ENCODE data around the gene BFSP1.

The BFSP1 gene

GRCh38 chr20:17480696-17481095 lies 50.5 kb downstream of the BFSP1 start:
- H3K4me3 ChIP-seq (ENCODE audit: control insufficient read depth, low read depth, low read length) = no peak overlapping the region
- no peak for DNase-seq (ENCODE audit: low read depth)
- TF ChIP-seq CTCF (IDR thresholded peaks at IDR 0.05; ENCODE audit: control insufficient read depth, insufficient read depth, low read depth, low read length, missing control alignments) = no peak

- DNase-seq (ENCODE audit: low read depth) = no peak
- no peak overlapping the region for H3K4me3 ChIP-seq (ENCODE audit: control insufficient read depth, low read depth, low read length)
- no peak for TF ChIP-seq CTCF (IDR thresholded peaks at IDR 0.05; ENCODE audit: control insufficient read depth, insufficient read depth, low read depth, low read length, missing control alignments)
These were observed 52.0 kb downstream of the BFSP1 start for GRCh38 chr20:17479063-17479657.

- TF ChIP-seq CTCF (IDR thresholded peaks at IDR 0.05; ENCODE audit: control insufficient read depth, insufficient read depth, low read depth, low read length, missing control alignments) = no peak
- H3K4me3 ChIP-seq (ENCODE audit: control insufficient read depth, low read depth, low read length) = no peak overlapping the region
- DNase-seq (ENCODE audit: low read depth) = no peak
These were observed 57.5 kb downstream of the BFSP1 start for GRCh38 chr20:17473659-17474058.

- H3K4me3 ChIP-seq (ENCODE audit: control insufficient read depth, low read depth, low read length) = no peak overlapping the region
- no peak for DNase-seq (ENCODE audit: low read depth)
- no peak for TF ChIP-seq CTCF (IDR thresholded peaks at IDR 0.05; ENCODE audit: control insufficient read depth, insufficient read depth, low read depth, low read length, missing control alignments)
These were observed 59.5 kb downstream of the BFSP1 start for GRCh38 chr20:17471606-17472187.

- no peak for TF ChIP-seq CTCF (IDR thresholded peaks at IDR 0.05; ENCODE audit: control insufficient read depth, insufficient read depth, low read depth, low read length, missing control alignments)
- no peak overlapping the region for H3K4me3 ChIP-seq (ENCODE audit: control insufficient read depth, low read depth, low read length)
- no peak for DNase-seq (ENCODE audit: low read depth)
These were observed 60.2 kb downstream of the BFSP1 start for GRCh38 chr20:17470973-17471372.

GRCh38 chr20:17470521-17470920 lies 60.7 kb downstream of the BFSP1 start:
- H3K4me3 ChIP-seq (ENCODE audit: control insufficient read depth, low read depth, low read length) = no peak overlapping the region
- no peak for DNase-seq (ENCODE audit: low read depth)
- no peak for TF ChIP-seq CTCF (IDR thresholded peaks at IDR 0.05; ENCODE audit: control insufficient read depth, insufficient read depth, low read depth, low read length, missing control alignments)

All from AG09309 (cell line).